ENCODE data around the gene ADAMTS16.

- TF ChIP-seq POLR2A (IDR thresholded peaks at IDR 0.05) (no peak), CTCF (IDR thresholded peaks at IDR 0.05) (no peak)
These were observed 186.1 kb downstream of the ADAMTS16 start for GRCh38 chr5:5326115-5326758.
